ACHN (cell line): ENCODE results near the gene RASGRP3.
"Not testable (repeated sequence)": the region's sequence is repeated elsewhere in the genome, so short reads cannot be mapped to it uniquely, and the experiment has no call there.

Source experiments
- DNase-seq: peaks from one replicate; pipeline ENCODE4 v3.0.0-alpha.2; 2015
- in situ Hi-C: cut with HindIII; loops from 2 replicates; pipeline ENCODE4 v1.10.0; 2017; ENCODE audit warnings: low sequenced_read_pairs, low pct_ligation_motif_present, low pct_unique_long_range_greater_than_20kb

Gene RASGRP3

GRCh38 chr2:33476131-33476792 lies at the start of gene RASGRP3:
Gene RASGRP3 (plus strand): TSS chr2:33476649. CDS start chr2:33515137, 38,488 bp downstream.
- in situ Hi-C loops = no loop called here
- DNase-seq = peak; percentile 67

GRCh38 chr2:33426666-33427231 lies 49.7 kb upstream of the RASGRP3 start:
- peak; percentile 8 for DNase-seq
- in situ Hi-C loops = no loop called here

- in situ Hi-C loops = no loop called here
- no peak for DNase-seq
Observed at GRCh38 chr2:33430077-33430476, 46.4 kb upstream of the RASGRP3 start.

- DNase-seq = no peak
- in situ Hi-C loops = no loop called here
Observed at GRCh38 chr2:33430856-33431255, 45.6 kb upstream of the RASGRP3 start.

GRCh38 chr2:33432871-33433270 lies 43.6 kb upstream of the RASGRP3 start:
- in situ Hi-C loops = no loop called here
- no peak for DNase-seq

- DNase-seq = no peak
- in situ Hi-C loops = no loop called here
Observed at GRCh38 chr2:33433279-33434235, 42.9 kb upstream of the RASGRP3 start.

GRCh38 chr2:33435518-33435917 lies 40.9 kb upstream of the RASGRP3 start:
- DNase-seq = no peak
- in situ Hi-C loops = no loop called here

GRCh38 chr2:33436083-33436482 lies 40.4 kb upstream of the RASGRP3 start:
- in situ Hi-C loops = no loop called here
- no peak for DNase-seq

- in situ Hi-C loops = no loop called here
- DNase-seq = no peak
Observed at GRCh38 chr2:33437297-33437696, 39.2 kb upstream of the RASGRP3 start.

GRCh38 chr2:33437815-33438214 lies 38.6 kb upstream of the RASGRP3 start:
- in situ Hi-C loops = no loop called here
- no peak for DNase-seq

- peak; percentile 58 for DNase-seq
Observed at GRCh38 chr2:33441235-33441810, 35.1 kb upstream of the RASGRP3 start.

GRCh38 chr2:33442052-33442451 lies 34.4 kb upstream of the RASGRP3 start:
- DNase-seq, in situ Hi-C loops: not testable (repeated sequence)

More at GRCh38 chr2:33441235-33441810, 35.1 kb upstream of the RASGRP3 start:
- in situ Hi-C loops = no loop called here

GRCh38 chr2:33442528-33443079 lies 33.8 kb upstream of the RASGRP3 start:
- in situ Hi-C loops = no loop called here

GRCh38 chr2:33443274-33443829 lies 33.1 kb upstream of the RASGRP3 start:
- DNase-seq = no peak
- in situ Hi-C loops = no loop called here

More at GRCh38 chr2:33442528-33443079, 33.8 kb upstream of the RASGRP3 start:
- DNase-seq = no peak

- in situ Hi-C loops = no loop called here
- no peak for DNase-seq
Observed at GRCh38 chr2:33444967-33445366, 31.5 kb upstream of the RASGRP3 start.

GRCh38 chr2:33448220-33448899 lies 28.1 kb upstream of the RASGRP3 start:
- DNase-seq = no peak
- in situ Hi-C loops = no loop called here

GRCh38 chr2:33451214-33451613 lies 25.2 kb upstream of the RASGRP3 start:
- DNase-seq = no peak
- in situ Hi-C loops = no loop called here

- in situ Hi-C loops = no loop called here
- DNase-seq = no peak
Observed at GRCh38 chr2:33451825-33452224, 24.6 kb upstream of the RASGRP3 start.
